CD4-positive, alpha-beta T cell treated with Interleukin-21 for 1 hour (primary cell): ENCODE results near the gene CTSW.

Experiments
- DNase-seq: peaks from one replicate; pipeline ENCODE4 v3.0.0-alpha.2; 2020

Gene CTSW

GRCh38 chr11:65906602-65907001 lies 27.0 kb downstream of the CTSW start:
- DNase-seq, result no peak

- no peak for DNase-seq
Observed at GRCh38 chr11:65907878-65908277, 28.2 kb downstream of the CTSW start.

GRCh38 chr11:65911682-65912568 lies 32.3 kb downstream of the CTSW start:
- DNase-seq, result no peak

DNA sequence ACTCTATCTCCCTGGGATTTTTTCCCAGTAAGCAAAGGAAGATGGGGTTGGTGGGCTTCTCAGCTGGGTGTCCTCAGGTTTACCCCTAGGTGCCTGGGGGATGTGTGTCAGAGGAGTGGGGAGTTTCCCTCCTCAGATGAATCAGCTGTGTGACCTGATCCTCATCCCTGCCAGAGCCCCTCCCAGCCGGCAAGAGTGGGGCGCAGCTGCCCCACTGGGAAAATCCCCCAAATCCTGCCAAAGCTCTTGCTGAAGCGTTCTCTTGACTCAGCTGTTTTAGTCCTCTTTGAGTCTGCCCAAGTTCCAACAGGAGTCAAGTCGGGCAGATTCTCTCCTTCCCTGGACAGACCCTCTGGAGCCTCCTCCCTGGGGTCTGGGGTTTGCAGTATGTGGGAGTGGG lies 33.2 kb downstream of the CTSW start:
- no peak for DNase-seq

- DNase-seq, result no peak
Observed at GRCh38 chr11:65915101-65915820, 35.6 kb downstream of the CTSW start.

DNA sequence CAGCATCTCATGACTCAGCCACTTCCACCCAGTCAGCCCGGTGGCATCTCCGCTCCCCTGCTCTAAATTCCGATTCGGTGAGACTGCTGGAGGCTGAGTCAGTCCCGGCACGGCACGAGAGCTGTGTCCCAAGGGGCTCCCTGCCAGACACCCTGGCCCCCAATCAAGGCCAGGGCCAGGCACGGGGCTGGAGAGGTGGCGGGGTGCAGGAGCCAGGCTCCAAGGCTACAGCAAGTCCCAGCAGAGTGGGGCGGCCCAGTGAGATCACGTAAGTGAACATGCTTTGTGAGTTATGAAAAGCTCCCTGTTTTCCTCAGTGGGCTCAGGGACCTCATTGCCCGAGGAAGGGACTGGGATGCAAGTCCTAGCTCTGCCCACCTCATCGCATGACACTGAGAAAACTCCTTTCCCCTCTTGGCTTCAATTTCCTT lies 36.2 kb downstream of the CTSW start:
- no peak for DNase-seq

DNA sequence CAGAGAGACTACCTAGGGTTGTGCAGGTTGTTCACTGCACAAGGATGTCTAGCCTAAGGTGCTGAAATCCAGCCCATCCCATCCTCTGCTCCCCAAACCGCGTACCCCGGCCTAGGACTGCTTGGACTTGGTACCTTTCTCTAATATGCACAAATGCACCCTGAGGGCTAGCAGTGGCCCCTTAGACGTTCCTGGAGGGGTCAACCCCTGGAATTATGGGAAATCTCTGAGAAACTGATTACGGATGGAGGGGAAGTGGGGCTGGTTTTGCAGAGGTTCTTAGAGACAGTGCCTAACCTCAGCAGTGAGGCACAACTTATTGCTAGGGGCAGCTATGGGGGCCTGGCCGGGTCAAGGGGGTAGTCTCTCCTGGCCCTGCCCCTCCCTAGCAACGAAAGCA lies 36.8 kb downstream of the CTSW start:
- DNase-seq, result no peak

DNA sequence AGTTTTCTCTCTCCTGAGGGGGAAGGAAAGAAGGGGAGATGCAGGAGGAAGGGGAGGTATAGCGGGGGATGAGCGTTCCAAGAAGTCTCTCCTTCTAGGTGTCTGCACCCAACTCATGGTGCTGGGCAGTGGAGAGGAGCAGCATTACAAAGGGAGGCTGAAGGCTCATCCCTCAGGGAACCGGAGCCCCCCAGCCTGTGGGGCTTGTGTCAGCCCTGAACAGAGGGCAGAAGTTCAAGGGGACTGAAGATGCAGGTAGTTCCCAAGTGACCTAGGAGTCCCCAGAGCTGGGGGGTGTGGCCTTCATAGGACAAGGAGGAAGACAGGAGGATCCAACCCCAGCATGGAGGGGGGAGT lies 37.4 kb downstream of the CTSW start:
- no peak for DNase-seq

GRCh38 chr11:65917434-65918210 lies 38.0 kb downstream of the CTSW start:
- DNase-seq, result no peak

DNA sequence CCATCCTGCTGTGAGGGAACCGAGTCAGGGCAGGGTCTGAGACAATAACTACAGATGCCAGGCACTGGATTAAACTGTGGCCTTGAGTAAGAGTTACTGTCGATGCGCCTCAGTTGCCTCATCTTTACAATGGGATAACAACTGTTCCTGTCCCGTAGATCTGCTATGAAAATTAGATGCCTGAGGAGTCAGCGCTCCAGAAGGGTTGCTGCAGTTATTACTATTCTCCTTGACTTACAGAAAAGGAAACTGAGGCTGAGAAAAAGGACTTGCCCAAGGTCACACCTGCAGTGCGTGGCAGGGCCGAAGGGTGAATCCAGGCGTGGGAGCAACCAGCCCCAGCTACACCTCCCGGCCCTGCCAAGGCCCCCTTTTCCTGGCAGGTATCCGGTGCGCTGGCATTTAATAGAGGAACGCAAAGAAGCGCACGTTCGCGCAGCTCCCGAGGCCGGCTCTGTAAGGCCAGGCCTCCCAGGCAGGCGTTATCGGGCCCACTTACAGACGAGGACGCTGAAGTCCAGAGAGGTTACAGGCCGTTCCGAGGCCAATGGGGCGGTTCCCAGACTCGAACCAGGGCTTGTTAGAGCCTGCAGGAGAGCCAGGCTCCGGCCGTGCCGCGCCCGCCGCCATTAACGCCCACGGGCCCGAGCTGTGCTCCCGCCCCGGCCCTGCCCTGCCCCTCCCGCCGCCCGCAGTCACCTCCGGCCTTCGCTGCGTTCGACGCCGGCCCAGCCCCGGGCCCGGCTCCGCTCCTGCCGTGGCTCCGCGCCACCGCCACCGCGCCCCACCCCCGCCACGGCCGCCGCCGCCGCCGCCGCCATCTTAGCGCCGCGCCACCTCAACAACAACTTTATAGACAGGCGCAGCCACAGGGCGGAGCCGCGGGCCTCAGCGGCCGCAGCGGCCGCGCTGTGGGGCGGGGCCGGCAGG lies 38.8 kb downstream of the CTSW start, which contains the start of gene C11orf68:
TSS of gene C11orf68 (minus strand) at position 852 of the 930 bp plus-strand sequence. CDS start at position 821, 31 bp downstream.
- no peak for DNase-seq

DNA sequence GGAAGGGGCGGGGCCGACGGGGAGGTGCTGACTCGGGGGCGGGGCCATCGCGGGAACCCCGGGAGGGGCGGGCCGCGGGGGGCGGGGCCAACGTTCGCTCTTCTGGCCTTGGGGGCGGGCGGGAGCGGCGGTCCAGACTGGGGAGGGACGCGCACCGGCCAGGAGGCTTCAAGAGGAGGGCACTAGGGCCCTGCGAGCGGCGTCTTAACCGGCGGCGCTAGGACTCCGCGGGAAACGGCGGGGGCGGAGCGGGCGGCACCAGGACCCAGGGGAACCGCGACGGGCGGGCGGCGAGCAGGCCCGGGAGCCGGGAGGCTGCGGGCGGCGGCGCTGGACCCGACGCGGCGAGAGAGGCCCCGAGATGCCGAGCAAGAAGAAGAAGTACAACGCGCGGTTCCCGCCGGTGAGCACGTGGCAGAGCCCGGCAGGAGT lies 39.5 kb downstream of the CTSW start, which contains the start of gene DRAP1:
TSS of gene DRAP1 (plus strand) at position 286 of the 432 bp plus-strand sequence. CDS start at position 362, 76 bp downstream.
- peak; percentile 99 for DNase-seq

DNA sequence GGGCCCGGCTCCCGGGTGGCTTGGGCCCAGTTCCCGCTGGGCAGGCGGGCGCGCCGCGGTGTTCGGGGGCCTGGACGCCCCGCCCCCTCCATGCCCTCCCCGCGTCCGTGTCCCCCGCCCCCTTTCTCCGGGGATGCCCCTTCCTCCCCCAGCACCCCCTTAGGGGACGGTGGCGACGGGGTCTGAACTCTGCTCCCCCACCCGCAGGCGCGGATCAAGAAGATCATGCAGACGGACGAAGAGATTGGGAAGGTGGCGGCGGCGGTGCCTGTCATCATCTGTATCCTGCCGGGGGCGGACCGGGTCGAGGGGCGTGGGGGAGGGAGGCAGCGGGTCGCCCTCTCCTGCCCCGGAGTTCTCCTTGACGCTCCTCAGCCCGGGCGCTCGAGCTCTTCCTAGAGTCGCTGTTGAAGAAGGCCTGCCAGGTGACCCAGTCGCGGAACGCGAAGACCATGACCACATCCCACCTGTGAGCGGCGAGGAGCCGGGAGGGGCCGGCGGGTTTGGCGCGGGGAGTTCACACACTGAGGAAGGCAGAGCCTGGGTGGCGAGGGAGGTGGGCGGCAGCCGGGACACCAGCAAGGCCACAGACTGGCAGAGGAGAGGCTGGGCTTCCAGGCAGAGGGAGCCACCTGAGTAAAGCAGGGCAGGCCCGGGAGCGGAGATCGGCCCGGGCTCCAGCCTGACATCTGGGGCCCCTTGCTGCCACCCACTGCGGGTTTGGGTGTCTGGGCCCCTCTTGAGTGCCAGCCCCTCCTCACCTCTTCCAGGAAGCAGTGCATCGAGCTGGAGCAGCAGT lies 40.1 kb downstream of the CTSW start:
- peak; percentile 72 for DNase-seq

DNA sequence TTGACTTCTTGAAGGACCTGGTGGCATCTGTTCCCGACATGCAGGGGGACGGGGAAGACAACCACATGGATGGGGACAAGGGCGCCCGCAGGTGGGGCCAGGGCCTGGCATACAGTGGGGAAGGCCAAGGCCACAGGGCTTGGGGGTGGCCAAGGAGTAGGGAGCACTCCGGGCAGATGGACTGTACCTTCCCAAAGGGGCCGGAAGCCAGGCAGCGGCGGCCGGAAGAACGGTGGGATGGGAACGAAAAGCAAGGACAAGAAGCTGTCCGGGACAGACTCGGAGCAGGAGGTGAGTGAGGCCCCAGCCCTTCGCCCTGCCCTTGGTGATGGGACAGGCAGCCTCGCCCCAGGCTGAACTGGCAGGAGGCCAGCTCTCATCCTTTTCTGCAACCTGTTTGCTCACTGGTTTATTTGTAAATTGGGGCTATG lies 40.8 kb downstream of the CTSW start:
- no peak for DNase-seq

DNA sequence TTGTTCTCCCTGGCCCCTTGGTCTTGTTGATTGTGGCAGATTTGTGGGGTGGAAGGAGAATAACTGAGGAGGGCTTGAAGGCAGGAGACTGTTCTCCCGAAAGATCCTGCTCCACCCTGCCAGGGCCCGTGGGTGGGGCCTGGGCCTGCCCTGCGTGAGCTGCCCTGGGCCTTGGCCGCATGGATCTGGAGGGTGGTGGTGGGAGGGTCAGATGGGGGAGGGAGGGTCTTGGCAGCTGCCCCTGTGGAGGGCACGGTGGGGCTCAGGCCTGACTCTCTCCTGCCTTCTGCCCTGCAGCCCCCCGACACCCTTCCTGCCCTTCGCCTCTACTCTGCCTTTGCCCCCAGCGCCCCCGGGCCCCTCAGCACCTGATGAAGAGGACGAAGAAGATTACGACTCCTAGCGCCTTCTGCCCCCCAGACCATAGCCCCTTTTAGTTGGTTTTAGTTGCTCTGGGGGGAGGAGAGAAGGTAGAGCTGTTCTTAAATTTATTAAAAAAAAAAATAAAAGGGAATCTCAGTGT lies 41.5 kb downstream of the CTSW start:
- DNase-seq, result no peak

DNA sequence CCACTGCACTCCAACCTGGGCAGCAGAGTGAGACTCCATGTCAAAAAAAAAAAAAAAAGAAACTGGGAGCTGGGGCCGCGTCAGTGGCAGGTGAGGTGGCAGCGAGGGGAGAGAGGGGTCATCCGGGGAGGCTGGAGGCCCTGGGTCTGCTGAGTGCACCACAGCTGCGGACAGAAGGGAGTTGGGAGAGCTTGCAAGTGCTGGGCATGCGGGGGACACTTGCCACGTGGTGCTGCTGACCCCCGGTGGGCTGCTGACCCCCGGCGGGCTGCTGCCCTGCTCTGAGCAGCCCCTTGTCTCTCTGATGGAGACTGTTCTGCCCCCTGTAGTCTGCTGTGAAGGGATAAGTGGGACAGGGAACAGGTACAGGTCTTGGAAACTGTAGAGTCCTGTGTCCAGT lies 42.2 kb downstream of the CTSW start:
- no peak for DNase-seq

- DNase-seq, result no peak
Observed at GRCh38 chr11:65922565-65922964, 42.9 kb downstream of the CTSW start.

GRCh38 chr11:65925397-65925796 lies 45.8 kb downstream of the CTSW start:
- no peak for DNase-seq

DNA sequence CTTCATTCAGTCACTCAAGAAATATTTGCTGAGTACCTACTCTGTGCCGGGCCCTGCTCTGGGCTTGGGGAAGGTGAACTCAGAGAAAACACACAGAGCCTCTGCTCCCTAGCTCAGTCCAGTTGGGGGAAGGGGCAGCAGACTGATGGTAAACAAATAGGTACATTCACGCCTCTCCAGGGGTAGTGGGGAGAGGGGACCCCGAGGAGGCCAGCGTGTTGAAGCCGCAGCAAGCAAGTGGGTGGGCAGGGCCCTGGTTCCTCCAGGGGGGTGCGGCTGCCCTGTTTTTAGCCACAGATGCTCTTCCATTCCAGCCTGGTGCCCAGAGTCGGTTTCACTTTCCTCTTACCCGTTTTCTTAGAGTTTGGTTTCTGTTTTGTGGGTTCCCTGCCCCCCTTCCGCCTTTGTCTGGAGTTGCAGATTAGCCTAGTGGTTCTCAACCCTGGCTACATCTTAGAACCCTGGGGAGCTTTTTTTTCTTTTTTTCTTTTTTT lies 48.3 kb downstream of the CTSW start:
- DNase-seq, result peak; percentile 88

DNA sequence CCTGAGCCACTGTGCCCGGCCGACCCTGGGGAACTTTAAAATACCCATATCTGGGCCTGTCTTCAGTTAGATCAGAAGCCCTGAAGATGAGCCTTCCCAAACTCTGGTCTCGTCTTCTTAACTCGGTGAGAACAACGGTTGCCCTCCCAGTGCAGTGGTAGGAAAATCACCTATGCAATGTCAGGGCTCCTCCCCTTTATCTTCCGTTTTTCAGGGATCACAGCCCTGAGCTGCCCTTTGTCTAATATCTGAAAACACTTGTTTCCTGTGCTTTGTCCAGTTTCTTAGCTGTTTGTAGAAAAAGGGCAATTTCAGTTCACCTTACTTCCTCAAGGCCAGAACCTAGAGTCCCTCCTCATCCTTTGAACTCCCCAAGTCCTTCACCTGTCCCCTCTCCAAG lies 49.0 kb downstream of the CTSW start:
- no peak for DNase-seq

DNA sequence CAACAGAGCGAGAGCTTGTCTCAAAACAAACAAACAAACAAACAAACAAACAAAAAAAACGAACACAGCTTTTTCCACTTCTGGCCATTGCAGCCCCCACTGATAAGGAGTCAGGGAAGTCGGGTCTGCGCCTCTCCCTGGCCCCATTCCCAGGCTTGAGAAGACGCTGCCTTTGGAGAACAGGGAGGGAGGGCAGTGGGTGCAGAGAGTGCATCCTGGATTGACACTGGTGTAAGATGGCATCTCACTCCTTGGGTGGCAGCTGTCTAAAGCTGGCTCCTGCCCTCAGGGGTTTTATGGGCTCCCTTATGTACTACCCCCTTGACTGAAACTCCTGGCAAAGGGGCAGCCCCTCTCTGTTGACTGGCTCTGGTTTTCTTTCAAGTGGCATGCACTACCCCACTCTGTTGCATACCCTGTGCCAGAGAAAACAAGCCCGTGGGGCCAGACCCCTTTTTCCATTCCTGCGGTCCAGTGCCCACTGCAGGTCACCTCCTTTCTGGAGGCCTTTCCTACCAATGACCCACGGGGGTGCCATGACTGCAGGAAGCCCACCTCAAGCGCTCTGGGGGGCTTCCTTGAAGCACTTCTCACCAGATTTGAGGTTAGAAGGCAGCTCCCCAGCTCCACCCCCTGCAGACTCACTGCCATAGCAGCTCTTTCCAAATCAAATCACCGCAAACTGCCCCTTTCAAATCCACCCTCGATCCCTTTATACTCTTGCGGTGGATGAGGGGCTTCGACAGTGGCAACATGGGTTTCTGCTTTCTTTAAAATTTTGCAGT lies 52.3 kb downstream of the CTSW start:
- no peak for DNase-seq
